Uterus (tissue), 4 donors: ENCODE data around the gene DDX28. TPM values are rescaled to one million over a fixed set of nuclear protein-coding genes. Genes with fewer than 3 reads are reported as not detected.
A peak's percentile ranks its signal among the peaks of the same experiment; 100 is the strongest.

Experiments
- DNase-seq, 2 donors: peaks; one replicate each; pipeline ENCODE4 v3.0.0-alpha.2; 2019 to 2020
- H3K27ac ChIP-seq, 2 donors: fragments of 200-600 bp; sonication (generic); 1 replicate in 1 of 2; 2 replicates in 1 of 2; pipeline ENCODE4 v1.5.1; 2016 to 2018
- H3K27me3 ChIP-seq, 2 donors: fragments of 200-600 bp; sonication (generic); one replicate each; pipeline ENCODE4 v1.5.1; 2018 to 2019; ENCODE audit warnings: control low read depth in 1 of 2
- H3K36me3 ChIP-seq, 2 donors: fragments of 200-600 bp; sonication (generic); one replicate each; pipeline ENCODE4 v1.5.1; 2019; ENCODE audit warnings: control low read depth in 1 of 2
- H3K4me1 ChIP-seq, 2 donors: fragments of 200-600 bp; sonication (generic); one replicate each; pipeline ENCODE4 v1.5.1; 2018 to 2019; ENCODE audit warnings: control low read depth in 1 of 2
- H3K4me3 ChIP-seq, 2 donors: fragments of 200-600 bp; sonication (generic); 1 replicate in 1 of 2; 2 replicates in 1 of 2; pipeline ENCODE4 v1.5.1; 2018 to 2019; ENCODE audit warnings: mild to moderate bottlenecking in 1 of 2
- H3K9me3 ChIP-seq, 2 donors: fragments of 200-600 bp; sonication (generic); one replicate each; pipeline ENCODE4 v1.5.1; 2019; ENCODE audit warnings: control low read depth in 1 of 2
- POLR2A ChIP-seq, 2 donors: fragments of 450-650 bp; IDR thresholded peaks; one replicate each; pipeline ENCODE4 v1.6.1; 2016; ENCODE audit warnings: antibody characterized with exemption in 2 of 2, mild to moderate bottlenecking in 1 of 2, moderate library complexity in 1 of 2
- intact Hi-C: fragments of 100-400 bp; cut with DNase I; formaldehyde crosslinking; loops from one replicate; pipeline ENCODE4 v1.15.1; 2023; ENCODE audit warnings: low total_unique reads
- total RNA-seq, 4 donors: library from RNA; depleted of rRNA in 3 of 4; stranded (reverse); fragments of >200 nt in 3 of 4; gene quantifications; one replicate each; pipeline versions ENCODE4 v1.1.0 to v1.2.4, GENCODE V29; 2014 to 2023
- TF ChIP-seq, protein P1 (sequence below), 4 experiments: fragments of 200-600 bp in 2 of 4; fragments of 450-650 bp in 2 of 4; sonication (generic) in 2 of 4; IDR thresholded peaks; one replicate each; pipeline ENCODE4 v1.5.1; 2016 to 2019; ENCODE audit warnings: antibody characterized with exemption in 4 of 4, mild to moderate bottlenecking in 2 of 4, moderate library complexity in 1 of 4
- donor health status: DM: yes; HTN: yes; CAD: no.

Gene DDX28
- total RNA-seq, 4 donors from 2014 or later = 2.9 to 14.1 (median 11.8) TPM

DNA sequence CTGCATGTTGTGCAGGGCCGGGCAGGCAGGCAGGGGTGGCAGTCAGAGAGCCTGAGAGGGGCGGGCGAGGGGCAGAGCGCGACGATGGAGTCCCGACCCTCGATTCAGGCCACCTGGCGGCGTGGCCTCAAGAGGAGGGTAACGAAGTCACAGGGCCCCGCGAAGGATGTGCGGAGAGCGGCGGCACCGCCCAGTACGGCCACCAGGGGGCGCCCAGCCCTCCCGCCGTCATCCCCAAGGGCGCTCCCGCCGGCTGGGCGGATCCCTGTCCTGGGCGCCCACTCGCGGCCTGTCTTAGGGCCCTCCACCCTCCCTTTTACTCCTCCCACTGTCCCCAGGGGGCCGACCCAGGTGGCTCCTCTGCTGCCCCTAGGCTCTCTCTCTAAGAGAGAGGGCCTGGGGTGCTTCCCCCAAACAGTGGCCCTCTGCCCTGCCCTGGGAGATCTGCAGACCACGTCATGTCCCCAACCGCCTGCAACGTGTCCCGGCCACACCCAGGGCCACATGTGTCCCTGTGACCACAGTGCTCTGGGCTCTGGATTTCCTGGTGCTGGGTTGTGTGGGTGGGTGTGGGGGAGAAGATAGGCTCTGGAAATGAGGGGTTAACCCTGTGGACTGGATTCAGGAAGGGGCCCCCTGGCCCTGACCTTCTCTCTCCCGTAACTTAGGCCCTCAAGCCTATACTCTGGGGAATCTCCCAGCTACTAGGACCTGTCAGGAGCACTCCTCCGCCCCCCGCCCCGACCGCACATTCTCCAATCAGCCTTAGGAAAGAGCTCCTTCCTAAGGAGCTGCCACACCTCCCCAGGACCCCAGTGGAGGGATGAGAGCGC is 29.6 kb downstream of the DDX28 start:
- TF ChIP-seq, protein P1, sequence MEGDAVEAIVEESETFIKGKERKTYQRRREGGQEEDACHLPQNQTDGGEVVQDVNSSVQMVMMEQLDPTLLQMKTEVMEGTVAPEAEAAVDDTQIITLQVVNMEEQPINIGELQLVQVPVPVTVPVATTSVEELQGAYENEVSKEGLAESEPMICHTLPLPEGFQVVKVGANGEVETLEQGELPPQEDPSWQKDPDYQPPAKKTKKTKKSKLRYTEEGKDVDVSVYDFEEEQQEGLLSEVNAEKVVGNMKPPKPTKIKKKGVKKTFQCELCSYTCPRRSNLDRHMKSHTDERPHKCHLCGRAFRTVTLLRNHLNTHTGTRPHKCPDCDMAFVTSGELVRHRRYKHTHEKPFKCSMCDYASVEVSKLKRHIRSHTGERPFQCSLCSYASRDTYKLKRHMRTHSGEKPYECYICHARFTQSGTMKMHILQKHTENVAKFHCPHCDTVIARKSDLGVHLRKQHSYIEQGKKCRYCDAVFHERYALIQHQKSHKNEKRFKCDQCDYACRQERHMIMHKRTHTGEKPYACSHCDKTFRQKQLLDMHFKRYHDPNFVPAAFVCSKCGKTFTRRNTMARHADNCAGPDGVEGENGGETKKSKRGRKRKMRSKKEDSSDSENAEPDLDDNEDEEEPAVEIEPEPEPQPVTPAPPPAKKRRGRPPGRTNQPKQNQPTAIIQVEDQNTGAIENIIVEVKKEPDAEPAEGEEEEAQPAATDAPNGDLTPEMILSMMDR (IDR thresholded peaks at IDR 0.05) = peak; percentile 96 to 99 (median 97)
- peak in 1 of 2 donors; percentile 35 for TF ChIP-seq POLR2A (IDR thresholded peaks at IDR 0.05)
- Histone ChIP-seq H3K4me3 (peak overlapping the region; percentile 14 to 25), H3K27ac (peak overlapping the region; percentile 45 to 74), H3K9me3 (no peaks in the 10 kb centered on the region), H3K4me1 (peaks cover 0 to 11% of the 10 kb centered on the region in 2 donors), H3K27me3 (no peaks in the 10 kb centered on the region), H3K36me3 (no peaks in the 10 kb centered on the region)
- DNase-seq = peak; percentile 72 to 77
- intact Hi-C loops = no loop called here

GRCh38 chr16:67992661-67993206 is 30.3 kb downstream of the DDX28 start:
- Histone ChIP-seq H3K36me3 (no peaks in the 10 kb centered on the region), H3K4me1 (peaks cover 0 to 11% of the 10 kb centered on the region in 2 donors), H3K4me3 (peak overlapping the region in 1 of 2 donors; percentile 25), H3K27ac (peak overlapping the region in 1 of 2 donors; percentile 74), H3K9me3 (no peaks in the 10 kb centered on the region), H3K27me3 (no peaks in the 10 kb centered on the region)
- intact Hi-C loops = no loop called here
- TF ChIP-seq POLR2A (IDR thresholded peaks at IDR 0.05) = no peak
- TF ChIP-seq, protein P1 (IDR thresholded peaks at IDR 0.05) = no peak
- DNase-seq = no peak

GRCh38 chr16:67990018-67990386 is 33.0 kb downstream of the DDX28 start:
- Histone ChIP-seq H3K4me1 (peaks cover 0 to 11% of the 10 kb centered on the region in 2 donors), H3K27ac (no peak overlapping the region), H3K4me3 (no peak overlapping the region), H3K27me3 (no peaks in the 10 kb centered on the region), H3K36me3 (no peaks in the 10 kb centered on the region), H3K9me3 (no peaks in the 10 kb centered on the region)
- no peak for DNase-seq
- intact Hi-C loops = no loop called here
- TF ChIP-seq, protein P1 (IDR thresholded peaks at IDR 0.05) = no peak
- no peak for TF ChIP-seq POLR2A (IDR thresholded peaks at IDR 0.05)

DNA sequence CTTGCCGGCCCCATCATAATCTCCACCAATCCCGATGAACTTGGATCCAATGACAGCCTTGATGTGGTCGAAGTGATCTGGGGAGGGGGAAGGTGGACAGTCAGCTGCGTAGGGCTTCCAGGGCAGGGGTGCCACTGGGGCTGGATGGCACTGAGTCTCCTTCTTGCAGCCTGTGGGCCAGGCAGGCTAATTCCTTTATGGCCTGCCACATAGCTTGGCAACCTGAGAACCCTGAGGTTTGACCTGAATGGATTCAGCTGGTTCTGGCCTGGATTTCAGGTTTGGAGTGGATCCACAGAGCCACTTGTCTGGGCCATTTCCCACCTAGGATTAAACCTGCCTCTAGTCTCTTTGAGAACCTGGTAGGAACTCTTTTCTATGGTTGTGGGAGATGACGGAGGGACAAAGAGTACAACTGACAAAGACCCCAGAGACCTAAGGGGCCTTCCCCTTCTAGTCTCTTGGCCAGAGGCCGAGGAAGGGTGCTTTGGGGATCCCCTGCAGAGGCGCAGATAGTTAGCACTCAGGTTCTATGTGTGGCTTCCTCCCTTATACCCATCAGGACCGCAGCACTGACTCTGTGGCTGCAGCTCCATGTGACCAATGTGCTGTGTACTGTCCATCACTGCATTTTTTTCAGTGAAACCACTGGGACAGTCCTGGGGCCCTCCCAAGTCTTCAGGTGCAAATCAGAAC is 33.6 kb downstream of the DDX28 start:
- H3K4me3 ChIP-seq = no peak overlapping the region
- H3K27me3 ChIP-seq = no peaks in the 10 kb centered on the region
- H3K36me3 ChIP-seq = no peaks in the 10 kb centered on the region
- peaks cover 0 to 11% of the 10 kb centered on the region in 2 donors for H3K4me1 ChIP-seq
- H3K9me3 ChIP-seq = no peaks in the 10 kb centered on the region
- intact Hi-C loops = no loop called here
- no peak overlapping the region for H3K27ac ChIP-seq
- TF ChIP-seq, protein P1 (IDR thresholded peaks at IDR 0.05) = no peak
- no peak for TF ChIP-seq POLR2A (IDR thresholded peaks at IDR 0.05)
- DNase-seq = no peak

GRCh38 chr16:67988675-67989074 is 34.4 kb downstream of the DDX28 start:
- Histone ChIP-seq H3K9me3 (no peaks in the 10 kb centered on the region), H3K4me3 (no peak overlapping the region), H3K27me3 (no peaks in the 10 kb centered on the region), H3K4me1 (peaks cover 0 to 10% of the 10 kb centered on the region in 2 donors), H3K36me3 (no peaks in the 10 kb centered on the region), H3K27ac (no peak overlapping the region)
- intact Hi-C loops = no loop called here
- TF ChIP-seq, protein P1 (IDR thresholded peaks at IDR 0.05) = no peak
- no peak for TF ChIP-seq POLR2A (IDR thresholded peaks at IDR 0.05)
- DNase-seq = no peak
